Astrocyte (in vitro differentiated cells and primary cell): ENCODE results near the gene OR8B12. TPM values are rescaled to one million over a fixed set of nuclear protein-coding genes. Genes with fewer than 3 reads are reported as not detected.

Experiments used
- DNase-seq: peaks from one replicate; pipeline ENCODE4 v3.0.0-alpha.2; 2010; ENCODE audit warnings: low read depth
- FAIRE-seq: peaks from 2 replicates; lab custom pipeline; 2011; peaks lifted over from hg19 to GRCh38; lab: Jason Lieb, UNC
- H2AFZ ChIP-seq: 2 replicates; pipeline ENCODE4 v1.6.0; 2012; ENCODE audit warnings: low read depth, low read length, inconsistent platforms
- H3K27ac ChIP-seq: 2 replicates; pipeline ENCODE4 v1.5.1; 2011; ENCODE audit warnings: low read depth, low read length, inconsistent platforms
- H3K27me3 ChIP-seq: 2 replicates; pipeline ENCODE4 v1.6.0; 2011; ENCODE audit warnings: low read length, inconsistent platforms; ENCODE audit not compliant: insufficient read depth
- H3K36me3 ChIP-seq: 2 replicates; pipeline ENCODE4 v1.5.1; 2011; ENCODE audit warnings: low read length, inconsistent platforms; ENCODE audit not compliant: insufficient read depth
- H3K4me1 ChIP-seq: 2 replicates; pipeline ENCODE4 v1.5.1; 2011; ENCODE audit warnings: low read length, inconsistent platforms; ENCODE audit not compliant: insufficient read depth
- H3K4me2 ChIP-seq: 2 replicates; pipeline ENCODE4 v1.6.0; 2012; ENCODE audit warnings: low read length, inconsistent platforms
- H3K4me3 ChIP-seq: 2 replicates; pipeline ENCODE4 v1.5.1; 2011; ENCODE audit warnings: low read depth, mild to moderate bottlenecking, low read length, inconsistent platforms; ENCODE audit not compliant: insufficient read depth
- H3K79me2 ChIP-seq: 2 replicates; pipeline ENCODE4 v1.6.0; 2012; ENCODE audit warnings: mild to moderate bottlenecking, low read length, inconsistent platforms; ENCODE audit not compliant: insufficient read depth
- H3K9ac ChIP-seq: 2 replicates; pipeline ENCODE4 v1.6.0; 2012; ENCODE audit warnings: mild to moderate bottlenecking, low read length, inconsistent platforms
- H3K9me3 ChIP-seq: 2 replicates; pipeline ENCODE4 v1.5.1; 2012; ENCODE audit warnings: low read depth, mild to moderate bottlenecking, low read length, inconsistent platforms; ENCODE audit not compliant: insufficient read depth
- H4K20me1 ChIP-seq: 2 replicates; pipeline ENCODE4 v1.6.0; 2012; ENCODE audit warnings: low read length, inconsistent platforms; ENCODE audit not compliant: insufficient read depth
- H3K27ac Mint-ChIP-seq: one replicate; pipeline ENCODE4 v1.8.0; 2021; ENCODE audit warnings: mild to moderate bottlenecking, mixed read lengths; ENCODE audit not compliant: unreplicated experiment
- H3K27me3 Mint-ChIP-seq: one replicate; pipeline ENCODE4 v1.8.0; 2021; ENCODE audit warnings: low read depth, mixed read lengths; ENCODE audit not compliant: unreplicated experiment
- H3K36me3 Mint-ChIP-seq: one replicate; pipeline ENCODE4 v1.8.0; 2021; ENCODE audit warnings: low read depth, mixed read lengths; ENCODE audit not compliant: unreplicated experiment
- H3K4me1 Mint-ChIP-seq: one replicate; pipeline ENCODE4 v1.8.0; 2021; ENCODE audit warnings: low read depth, mixed read lengths; ENCODE audit not compliant: unreplicated experiment
- H3K4me3 Mint-ChIP-seq: one replicate; pipeline ENCODE4 v1.8.0; 2021; ENCODE audit warnings: mild to moderate bottlenecking, moderate library complexity, mixed read lengths; ENCODE audit not compliant: unreplicated experiment
- H3K9me3 Mint-ChIP-seq: one replicate; pipeline ENCODE4 v1.8.0; 2021; ENCODE audit warnings: mild to moderate bottlenecking, mixed read lengths; ENCODE audit not compliant: unreplicated experiment
- EZH2 ChIP-seq: IDR thresholded peaks from 2 replicates; pipeline ENCODE4 v1.6.1; 2012; ENCODE audit warnings: mild to moderate bottlenecking, low read length, inconsistent platforms; ENCODE audit not compliant: insufficient read depth
- total RNA-seq: library from RNA; stranded (reverse); gene quantifications from 2 replicates; pipeline ENCODE4 v1.2.1, GENCODE V29; 2021
- TF ChIP-seq, protein P1 (sequence below): IDR thresholded peaks from 2 replicates; pipeline ENCODE4 v1.5.1; 2011; ENCODE audit warnings: low read depth, mild to moderate bottlenecking, inconsistent platforms, low read length, moderate library complexity; ENCODE audit not compliant: insufficient read depth

The OR8B12 gene
- total RNA-seq, 1 donor from 2014 or later = not detected

DNA sequence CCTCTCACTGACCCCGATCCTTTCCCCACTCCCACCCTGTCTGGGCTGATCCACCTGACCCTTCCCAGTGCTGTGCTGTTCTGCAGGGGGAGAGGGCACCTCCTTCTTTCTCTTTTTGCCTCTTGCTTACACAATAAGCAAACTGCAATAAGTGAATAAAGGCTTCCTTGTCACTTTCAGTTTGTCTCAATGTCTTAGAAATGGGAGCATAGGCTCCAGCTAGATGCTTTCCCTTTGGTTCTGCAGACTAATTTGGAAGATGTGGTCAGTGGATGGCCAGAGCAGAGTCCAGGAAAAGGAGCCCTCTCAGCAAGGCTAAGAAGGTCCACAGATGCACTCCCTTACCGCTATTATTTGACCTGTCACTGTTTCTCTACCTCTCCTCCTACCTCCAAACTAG, 9.4 kb downstream of the OR8B12 start:
- peaks cover 9% of the 10 kb centered on the region for H3K4me1 Mint-ChIP-seq
- H3K4me3 Mint-ChIP-seq = no peak overlapping the region
- H3K27ac ChIP-seq = no peak overlapping the region
- no peak overlapping the region for H2AFZ ChIP-seq
- H3K27me3 Mint-ChIP-seq = no peaks in the 10 kb centered on the region
- H3K4me2 ChIP-seq = no peak overlapping the region
- H3K36me3 ChIP-seq = no peaks in the 10 kb centered on the region
- H3K9ac ChIP-seq = no peak overlapping the region
- DNase-seq (no peak), FAIRE-seq (no peak)
- no peaks in the 10 kb centered on the region for H3K36me3 Mint-ChIP-seq
- no peak overlapping the region for H3K4me3 ChIP-seq
- peaks cover under 1% of the 10 kb centered on the region for H3K27me3 ChIP-seq
- no peak for TF ChIP-seq EZH2
- TF ChIP-seq, protein P1, sequence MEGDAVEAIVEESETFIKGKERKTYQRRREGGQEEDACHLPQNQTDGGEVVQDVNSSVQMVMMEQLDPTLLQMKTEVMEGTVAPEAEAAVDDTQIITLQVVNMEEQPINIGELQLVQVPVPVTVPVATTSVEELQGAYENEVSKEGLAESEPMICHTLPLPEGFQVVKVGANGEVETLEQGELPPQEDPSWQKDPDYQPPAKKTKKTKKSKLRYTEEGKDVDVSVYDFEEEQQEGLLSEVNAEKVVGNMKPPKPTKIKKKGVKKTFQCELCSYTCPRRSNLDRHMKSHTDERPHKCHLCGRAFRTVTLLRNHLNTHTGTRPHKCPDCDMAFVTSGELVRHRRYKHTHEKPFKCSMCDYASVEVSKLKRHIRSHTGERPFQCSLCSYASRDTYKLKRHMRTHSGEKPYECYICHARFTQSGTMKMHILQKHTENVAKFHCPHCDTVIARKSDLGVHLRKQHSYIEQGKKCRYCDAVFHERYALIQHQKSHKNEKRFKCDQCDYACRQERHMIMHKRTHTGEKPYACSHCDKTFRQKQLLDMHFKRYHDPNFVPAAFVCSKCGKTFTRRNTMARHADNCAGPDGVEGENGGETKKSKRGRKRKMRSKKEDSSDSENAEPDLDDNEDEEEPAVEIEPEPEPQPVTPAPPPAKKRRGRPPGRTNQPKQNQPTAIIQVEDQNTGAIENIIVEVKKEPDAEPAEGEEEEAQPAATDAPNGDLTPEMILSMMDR = no peak
- no peaks in the 10 kb centered on the region for H3K4me1 ChIP-seq
- H3K79me2 ChIP-seq = no peaks in the 10 kb centered on the region
- H3K9me3 ChIP-seq = no peaks in the 10 kb centered on the region
- H3K9me3 Mint-ChIP-seq = peaks cover 2% of the 10 kb centered on the region
- no peaks in the 10 kb centered on the region for H4K20me1 ChIP-seq
- no peak overlapping the region for H3K27ac Mint-ChIP-seq

DNA sequence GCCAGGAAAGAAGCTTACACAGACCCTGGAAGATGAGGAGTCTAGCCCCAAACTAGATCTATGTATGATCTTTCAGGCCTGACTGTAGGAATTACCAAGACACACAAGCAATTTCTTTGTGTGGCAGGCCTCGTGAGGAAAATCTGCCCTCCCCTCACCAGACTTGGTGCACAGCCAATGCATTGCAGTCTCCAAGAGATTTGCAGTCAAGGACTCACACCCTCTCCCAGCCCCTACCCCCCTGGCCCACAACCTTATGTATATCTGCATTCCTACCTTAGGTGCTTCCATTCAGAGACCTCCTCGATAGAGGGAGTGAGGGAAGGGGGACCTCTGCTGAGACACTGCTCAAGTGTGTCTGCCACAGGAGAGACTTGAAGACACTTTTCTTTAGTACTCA, 9.8 kb downstream of the OR8B12 start:
- FAIRE-seq = no peak
- H3K9me3 ChIP-seq = no peaks in the 10 kb centered on the region
- no peak for TF ChIP-seq EZH2
- TF ChIP-seq, protein P1 = no peak
- H3K36me3 ChIP-seq = no peaks in the 10 kb centered on the region
- Mint-ChIP-seq H3K27me3 (no peaks in the 10 kb centered on the region), H3K27ac (no peak overlapping the region), H3K9me3 (peaks cover 2% of the 10 kb centered on the region), H3K4me3 (no peak overlapping the region), H3K36me3 (no peaks in the 10 kb centered on the region), H3K4me1 (peaks cover 9% of the 10 kb centered on the region)
- no peak overlapping the region for H2AFZ ChIP-seq
- no peak overlapping the region for H3K27ac ChIP-seq
- H3K4me3 ChIP-seq = no peak overlapping the region
- no peak overlapping the region for H3K9ac ChIP-seq
- H3K4me2 ChIP-seq = no peak overlapping the region
- H4K20me1 ChIP-seq = no peaks in the 10 kb centered on the region
- no peak for DNase-seq
- no peaks in the 10 kb centered on the region for H3K79me2 ChIP-seq
- peaks cover 2% of the 10 kb centered on the region for H3K27me3 ChIP-seq
- no peaks in the 10 kb centered on the region for H3K4me1 ChIP-seq

DNA sequence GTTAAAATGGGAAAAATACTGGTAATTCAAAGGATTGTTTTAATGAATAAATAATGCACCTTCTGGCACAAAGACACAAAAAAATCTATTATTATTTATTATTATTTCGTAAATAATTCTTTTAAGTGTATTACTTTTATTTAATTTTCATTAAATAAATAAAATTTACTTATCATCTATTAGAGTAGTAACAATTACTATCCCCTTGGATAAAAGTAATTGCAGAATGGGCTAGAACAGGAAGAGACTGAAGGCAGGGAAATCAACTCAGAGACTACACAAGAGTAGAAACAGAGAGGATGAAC, 23.0 kb downstream of the OR8B12 start:
- no peaks in the 10 kb centered on the region for H4K20me1 ChIP-seq
- Mint-ChIP-seq H3K27me3 (peaks cover 8% of the 10 kb centered on the region), H3K4me1 (no peaks in the 10 kb centered on the region), H3K36me3 (no peaks in the 10 kb centered on the region), H3K4me3 (no peak overlapping the region), H3K27ac (no peak overlapping the region), H3K9me3 (no peaks in the 10 kb centered on the region)
- H3K27ac ChIP-seq = no peak overlapping the region
- no peak overlapping the region for H2AFZ ChIP-seq
- no peaks in the 10 kb centered on the region for H3K36me3 ChIP-seq
- no peak for FAIRE-seq
- H3K4me1 ChIP-seq = no peaks in the 10 kb centered on the region
- H3K9ac ChIP-seq = no peak overlapping the region
- DNase-seq = no peak
- H3K27me3 ChIP-seq = no peaks in the 10 kb centered on the region
- H3K4me2 ChIP-seq = no peak overlapping the region
- TF ChIP-seq EZH2 = no peak
- TF ChIP-seq, protein P1 = no peak
- H3K9me3 ChIP-seq = no peaks in the 10 kb centered on the region
- no peak overlapping the region for H3K4me3 ChIP-seq
- H3K79me2 ChIP-seq = no peaks in the 10 kb centered on the region
